ENCODE measurements around the gene GLIS2.

GRCh38 chr16:4373356-4373908 lies 57.6 kb downstream of the GLIS2 start:
- no peak for TF ChIP-seq TAF1 (IDR thresholded peaks at IDR 0.05; ENCODE audit: borderline replicate concordance, insufficient read depth, low read length)
- TF ChIP-seq, protein P1, sequence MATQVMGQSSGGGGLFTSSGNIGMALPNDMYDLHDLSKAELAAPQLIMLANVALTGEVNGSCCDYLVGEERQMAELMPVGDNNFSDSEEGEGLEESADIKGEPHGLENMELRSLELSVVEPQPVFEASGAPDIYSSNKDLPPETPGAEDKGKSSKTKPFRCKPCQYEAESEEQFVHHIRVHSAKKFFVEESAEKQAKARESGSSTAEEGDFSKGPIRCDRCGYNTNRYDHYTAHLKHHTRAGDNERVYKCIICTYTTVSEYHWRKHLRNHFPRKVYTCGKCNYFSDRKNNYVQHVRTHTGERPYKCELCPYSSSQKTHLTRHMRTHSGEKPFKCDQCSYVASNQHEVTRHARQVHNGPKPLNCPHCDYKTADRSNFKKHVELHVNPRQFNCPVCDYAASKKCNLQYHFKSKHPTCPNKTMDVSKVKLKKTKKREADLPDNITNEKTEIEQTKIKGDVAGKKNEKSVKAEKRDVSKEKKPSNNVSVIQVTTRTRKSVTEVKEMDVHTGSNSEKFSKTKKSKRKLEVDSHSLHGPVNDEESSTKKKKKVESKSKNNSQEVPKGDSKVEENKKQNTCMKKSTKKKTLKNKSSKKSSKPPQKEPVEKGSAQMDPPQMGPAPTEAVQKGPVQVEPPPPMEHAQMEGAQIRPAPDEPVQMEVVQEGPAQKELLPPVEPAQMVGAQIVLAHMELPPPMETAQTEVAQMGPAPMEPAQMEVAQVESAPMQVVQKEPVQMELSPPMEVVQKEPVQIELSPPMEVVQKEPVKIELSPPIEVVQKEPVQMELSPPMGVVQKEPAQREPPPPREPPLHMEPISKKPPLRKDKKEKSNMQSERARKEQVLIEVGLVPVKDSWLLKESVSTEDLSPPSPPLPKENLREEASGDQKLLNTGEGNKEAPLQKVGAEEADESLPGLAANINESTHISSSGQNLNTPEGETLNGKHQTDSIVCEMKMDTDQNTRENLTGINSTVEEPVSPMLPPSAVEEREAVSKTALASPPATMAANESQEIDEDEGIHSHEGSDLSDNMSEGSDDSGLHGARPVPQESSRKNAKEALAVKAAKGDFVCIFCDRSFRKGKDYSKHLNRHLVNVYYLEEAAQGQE (IDR thresholded peaks at IDR 0.05; ENCODE audit: insufficient read depth in 1 of 2, low read depth in 2 of 2, low read length in 2 of 2) = no peak
